Subcutaneous adipose tissue (tissue), 4 donors: ENCODE data around the gene TCF15. TPM values are rescaled to one million over a fixed set of nuclear protein-coding genes. Genes with fewer than 3 reads are reported as not detected.

Experiments
- CTCF ChIP-seq: fragments of 450-650 bp; IDR thresholded peaks from one replicate; pipeline ENCODE4 v1.5.1; 2016; ENCODE audit warnings: low read depth, mild to moderate bottlenecking, control low read depth, antibody characterized with exemption, moderate library complexity
- total RNA-seq, 4 donors: library from RNA; depleted of rRNA; stranded (reverse); fragments of >200 nt; gene quantifications; one replicate each; pipeline ENCODE4 v1.1.0, GENCODE V29; 2016

Gene TCF15
- total RNA-seq, 4 donors from 2014 or later = 0.34 to 3.4 (median 2.3) TPM

- TF ChIP-seq CTCF = no peak
Observed at GRCh38 chr20:605237-605636, 4.9 kb downstream of the TCF15 start.

- TF ChIP-seq CTCF = no peak
Observed at GRCh38 chr20:603116-603640, 6.9 kb downstream of the TCF15 start.

DNA sequence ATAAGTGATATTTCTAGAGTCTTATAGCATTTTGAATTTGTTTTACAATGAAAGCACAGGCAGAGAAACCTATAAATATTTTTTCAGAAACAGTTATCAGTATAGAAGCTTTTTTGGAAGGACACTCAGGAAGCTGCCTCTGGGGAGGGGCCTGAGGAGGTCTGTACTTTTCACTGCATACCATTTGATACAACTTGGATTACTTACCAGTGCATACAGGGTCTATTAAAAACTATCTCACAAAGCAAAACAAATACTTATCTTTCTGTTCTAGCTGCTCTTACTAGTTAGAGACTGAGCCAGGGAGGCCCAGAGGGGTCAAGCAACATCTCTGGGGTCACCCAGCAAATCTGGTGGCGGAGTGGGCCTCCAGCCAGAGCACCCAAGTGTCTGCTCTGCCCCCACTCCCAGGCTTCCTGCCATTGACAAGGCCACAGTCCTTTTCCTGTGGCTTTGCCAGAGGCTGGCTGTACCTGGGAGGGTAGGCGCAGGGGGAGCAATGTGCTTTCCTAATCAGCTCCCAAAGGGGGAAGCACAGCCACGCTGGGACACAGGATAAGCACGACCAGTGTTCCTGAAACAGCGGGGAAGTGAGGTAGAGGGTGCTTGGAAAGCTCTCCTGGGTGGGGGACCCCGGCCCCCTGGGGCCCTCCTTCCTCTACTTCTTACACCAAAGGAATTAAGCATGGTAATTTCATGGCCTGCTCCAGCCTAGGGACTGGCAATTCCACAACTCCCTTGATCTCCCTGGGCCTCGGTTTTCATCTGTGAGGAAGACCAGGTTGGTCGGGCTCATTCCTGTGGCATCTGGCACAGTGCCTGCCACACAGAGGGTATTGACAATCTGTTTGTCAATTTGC is 7.8 kb downstream of the TCF15 start:
- TF ChIP-seq CTCF = no peak

GRCh38 chr20:600736-601135 is 9.4 kb downstream of the TCF15 start:
- no peak for TF ChIP-seq CTCF

DNA sequence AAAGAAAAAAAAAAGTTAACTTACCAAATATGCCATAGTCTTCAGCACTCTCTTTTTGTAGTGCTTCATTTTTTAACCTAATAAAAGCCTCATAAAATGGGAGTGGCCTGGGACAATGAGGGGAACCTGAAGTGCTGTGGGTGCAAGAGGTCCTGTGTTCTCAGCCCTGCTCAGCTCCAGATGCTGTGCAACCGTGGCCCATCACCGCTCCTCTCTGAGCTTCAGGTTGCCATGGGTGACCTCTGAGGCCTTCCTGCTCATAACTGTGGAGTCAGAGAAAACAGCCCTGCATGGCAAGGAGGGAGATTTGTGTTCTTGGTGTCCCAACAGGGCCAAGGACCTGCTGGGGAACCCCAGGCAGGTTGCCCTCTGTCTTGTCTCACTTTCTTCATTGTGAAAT is 10.0 kb downstream of the TCF15 start:
- TF ChIP-seq CTCF = no peak

- TF ChIP-seq CTCF = no peak
Observed at GRCh38 chr20:598133-598850, 11.8 kb downstream of the TCF15 start.

DNA sequence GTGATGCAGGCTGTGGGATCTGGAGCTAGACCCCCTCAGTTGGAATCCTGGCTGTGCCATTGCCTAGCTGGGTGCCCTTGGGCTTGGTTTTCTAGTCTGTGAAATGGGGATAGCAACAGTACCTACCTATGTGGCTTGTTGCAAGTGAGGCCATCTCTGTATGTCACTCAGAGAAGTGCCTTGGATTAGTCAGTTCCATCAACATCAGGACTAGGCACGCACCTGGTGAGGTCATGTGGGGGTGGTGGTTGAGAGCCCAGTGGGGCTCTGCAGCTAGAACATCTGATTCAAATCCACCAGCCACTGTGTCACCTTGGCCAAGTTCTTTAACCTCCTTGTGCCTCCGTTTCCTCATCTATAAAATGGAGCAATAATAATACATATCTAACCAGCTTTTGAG is 12.5 kb downstream of the TCF15 start:
- TF ChIP-seq CTCF = no peak
